C4-2B (cell line): ENCODE data around the gene CPTP.
A peak's percentile ranks its signal among the peaks of the same experiment; 100 is the strongest.

ENCODE experiments used
- ZFX ChIP-seq: fragments of 450-650 bp; IDR thresholded peaks from 2 replicates; pipeline ENCODE4 v1.6.1; 2017
- TF ChIP-seq, protein P1 (sequence below): fragments of 450-650 bp; conservative IDR thresholded peaks from 2 replicates; pipeline ENCODE4 v1.5.1; 2017; ENCODE audit warnings: mild to moderate bottlenecking

DNA sequence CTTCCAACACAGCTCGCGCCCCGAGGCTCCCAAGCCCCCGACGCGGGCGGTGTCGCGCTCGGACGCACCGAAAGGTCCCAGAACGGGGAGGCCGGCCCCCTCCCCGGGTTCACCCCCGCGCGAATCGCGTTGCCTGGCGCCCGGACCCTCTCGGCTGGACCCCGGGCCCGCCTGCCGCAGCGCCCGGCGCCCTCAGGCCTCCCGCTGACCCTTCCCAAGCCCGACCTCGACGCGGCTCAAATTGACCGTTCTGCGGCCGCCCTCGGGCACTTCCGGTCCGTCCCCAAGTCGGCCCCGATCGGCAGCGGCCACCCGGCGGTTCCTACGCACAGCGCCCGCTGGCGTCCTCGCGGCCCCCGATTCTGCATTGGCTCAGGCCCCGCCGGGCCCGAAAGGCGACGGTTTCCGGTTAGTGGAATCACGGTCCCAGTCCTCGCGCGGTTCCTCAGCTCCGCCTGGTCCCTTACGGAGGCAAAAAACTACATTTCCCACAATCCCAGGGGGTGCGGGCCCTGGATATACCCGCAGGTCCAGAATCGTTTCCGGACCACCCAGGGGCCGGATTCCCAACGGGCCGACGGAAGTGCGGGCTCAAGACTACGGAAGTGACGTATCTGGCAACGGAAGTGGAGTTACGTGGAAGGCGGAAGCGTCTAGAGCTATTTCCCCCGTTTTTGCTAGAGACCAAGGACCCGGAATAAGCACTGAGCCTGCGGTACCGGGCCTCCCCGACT lies 50.5 kb downstream of the CPTP start, which contains the start of gene AURKAIP1:
- TF ChIP-seq, protein P1, sequence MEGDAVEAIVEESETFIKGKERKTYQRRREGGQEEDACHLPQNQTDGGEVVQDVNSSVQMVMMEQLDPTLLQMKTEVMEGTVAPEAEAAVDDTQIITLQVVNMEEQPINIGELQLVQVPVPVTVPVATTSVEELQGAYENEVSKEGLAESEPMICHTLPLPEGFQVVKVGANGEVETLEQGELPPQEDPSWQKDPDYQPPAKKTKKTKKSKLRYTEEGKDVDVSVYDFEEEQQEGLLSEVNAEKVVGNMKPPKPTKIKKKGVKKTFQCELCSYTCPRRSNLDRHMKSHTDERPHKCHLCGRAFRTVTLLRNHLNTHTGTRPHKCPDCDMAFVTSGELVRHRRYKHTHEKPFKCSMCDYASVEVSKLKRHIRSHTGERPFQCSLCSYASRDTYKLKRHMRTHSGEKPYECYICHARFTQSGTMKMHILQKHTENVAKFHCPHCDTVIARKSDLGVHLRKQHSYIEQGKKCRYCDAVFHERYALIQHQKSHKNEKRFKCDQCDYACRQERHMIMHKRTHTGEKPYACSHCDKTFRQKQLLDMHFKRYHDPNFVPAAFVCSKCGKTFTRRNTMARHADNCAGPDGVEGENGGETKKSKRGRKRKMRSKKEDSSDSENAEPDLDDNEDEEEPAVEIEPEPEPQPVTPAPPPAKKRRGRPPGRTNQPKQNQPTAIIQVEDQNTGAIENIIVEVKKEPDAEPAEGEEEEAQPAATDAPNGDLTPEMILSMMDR = no peak
- peak; percentile 80; the same call in 1 of the 2 replicates for TF ChIP-seq ZFX
